Neural cell (in vitro differentiated cells): ENCODE data around the gene VPREB3.

ENCODE experiments used
- EP300 ChIP-seq: fragments of 450-650 bp; conservative IDR thresholded peaks from 2 replicates; pipeline ENCODE4 v1.6.1; 2014; ENCODE audit warnings: antibody characterized with exemption, mild to moderate bottlenecking, moderate library complexity; ENCODE audit not compliant: poor library complexity, severe bottlenecking
- EZH2 ChIP-seq: fragments of 200-600, 300-800 bp; shearing (Covaris generic), sonication (generic); IDR thresholded peaks from 2 replicates; pipeline ENCODE4 v1.6.1; 2014; ENCODE audit warnings: antibody characterized with exemption, low read length, borderline replicate concordance, mild to moderate bottlenecking; ENCODE audit not compliant: insufficient read depth, poor library complexity, severe bottlenecking
- POLR2AphosphoS5 ChIP-seq: IDR thresholded peaks from 2 replicates; pipeline ENCODE4 v1.6.1; 2012
- TF ChIP-seq, protein P1 (sequence below): fragments of 450-650 bp; IDR thresholded peaks from 2 replicates; pipeline ENCODE4 v1.5.1; 2014; ENCODE audit warnings: antibody characterized with exemption, mild to moderate bottlenecking, moderate library complexity; ENCODE audit not compliant: poor library complexity, severe bottlenecking

DNA sequence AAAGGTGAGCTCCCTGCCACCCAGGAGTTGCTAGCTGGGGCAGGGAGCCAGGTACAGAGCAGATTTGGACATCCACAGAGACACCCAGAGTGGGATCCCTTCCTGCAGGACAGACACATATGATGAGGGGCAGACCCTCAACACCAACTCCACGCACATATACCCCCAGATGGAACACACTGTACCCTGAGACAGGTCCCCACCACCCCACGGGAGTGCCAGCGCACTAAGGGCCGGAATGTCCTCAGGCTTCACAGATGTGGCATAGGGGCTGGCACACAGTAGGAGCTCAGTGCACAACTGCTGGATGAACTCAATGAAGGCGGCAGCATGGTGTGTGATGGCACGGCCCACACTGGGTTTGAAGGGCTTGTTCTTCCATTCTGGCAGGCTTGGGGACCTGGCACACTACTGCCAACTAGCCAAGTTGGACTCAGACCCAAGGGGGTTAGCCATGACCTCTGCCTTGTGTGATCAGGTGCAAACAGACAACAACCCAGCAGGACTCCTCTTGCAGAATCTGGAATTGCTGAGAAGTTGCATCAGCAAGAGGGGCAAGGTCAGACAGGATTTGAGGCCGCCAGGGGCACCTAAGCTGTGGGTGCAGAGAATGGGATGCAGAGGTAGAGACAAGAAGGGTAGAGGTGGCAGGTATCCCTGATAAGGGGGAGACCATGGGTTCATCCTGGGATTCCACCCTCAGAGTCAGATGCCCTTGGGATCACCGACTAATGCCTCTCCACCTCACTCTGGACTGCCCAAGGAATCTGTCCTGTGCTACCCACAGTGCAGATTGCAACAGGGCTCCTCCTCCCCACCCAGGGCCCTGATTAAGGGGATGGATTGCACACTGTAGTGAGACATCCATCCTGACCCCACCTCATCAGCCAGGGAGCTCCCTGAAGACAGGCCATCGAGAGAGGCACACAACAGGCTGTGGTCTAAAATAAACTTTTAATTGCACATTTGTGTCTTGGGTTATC is 11.0 kb upstream of the VPREB3 start:
- TF ChIP-seq, protein P1, sequence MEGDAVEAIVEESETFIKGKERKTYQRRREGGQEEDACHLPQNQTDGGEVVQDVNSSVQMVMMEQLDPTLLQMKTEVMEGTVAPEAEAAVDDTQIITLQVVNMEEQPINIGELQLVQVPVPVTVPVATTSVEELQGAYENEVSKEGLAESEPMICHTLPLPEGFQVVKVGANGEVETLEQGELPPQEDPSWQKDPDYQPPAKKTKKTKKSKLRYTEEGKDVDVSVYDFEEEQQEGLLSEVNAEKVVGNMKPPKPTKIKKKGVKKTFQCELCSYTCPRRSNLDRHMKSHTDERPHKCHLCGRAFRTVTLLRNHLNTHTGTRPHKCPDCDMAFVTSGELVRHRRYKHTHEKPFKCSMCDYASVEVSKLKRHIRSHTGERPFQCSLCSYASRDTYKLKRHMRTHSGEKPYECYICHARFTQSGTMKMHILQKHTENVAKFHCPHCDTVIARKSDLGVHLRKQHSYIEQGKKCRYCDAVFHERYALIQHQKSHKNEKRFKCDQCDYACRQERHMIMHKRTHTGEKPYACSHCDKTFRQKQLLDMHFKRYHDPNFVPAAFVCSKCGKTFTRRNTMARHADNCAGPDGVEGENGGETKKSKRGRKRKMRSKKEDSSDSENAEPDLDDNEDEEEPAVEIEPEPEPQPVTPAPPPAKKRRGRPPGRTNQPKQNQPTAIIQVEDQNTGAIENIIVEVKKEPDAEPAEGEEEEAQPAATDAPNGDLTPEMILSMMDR = no peak
- TF ChIP-seq EZH2 (no peak), POLR2AphosphoS5 (no peak), EP300 (no peak)
